GM21619 (cell line): Measurements from ENCODE around the gene CYB5B.
A peak's percentile ranks its signal among the peaks of the same experiment; 100 is the strongest.

Source experiments
- ATAC-seq: cut with Tn5 transposase; IDR thresholded peaks from one replicate; pipeline ENCODE4 v1.9.1; 2021; ENCODE audit not compliant: unreplicated experiment

Gene CYB5B

GRCh38 chr16:69443927-69444631 is 19.7 kb downstream of the CYB5B start:
- no peak for ATAC-seq

GRCh38 chr16:69444873-69445517 is 20.6 kb downstream of the CYB5B start:
- ATAC-seq, result no peak

- ATAC-seq, result no peak
These were observed 24.2 kb downstream of the CYB5B start for GRCh38 chr16:69448470-69449193.

- ATAC-seq, result no peak
These were observed 26.7 kb downstream of the CYB5B start for GRCh38 chr16:69451166-69451565.

GRCh38 chr16:69453936-69454335 is 29.5 kb downstream of the CYB5B start:
- ATAC-seq, result no peak

- no peak for ATAC-seq
These were observed 39.5 kb downstream of the CYB5B start for GRCh38 chr16:69463876-69464275.

GRCh38 chr16:69465083-69465721 is 40.8 kb downstream of the CYB5B start:
- ATAC-seq, result no peak

GRCh38 chr16:69465881-69466280 is 41.5 kb downstream of the CYB5B start:
- no peak for ATAC-seq

GRCh38 chr16:69466547-69466946 is 42.1 kb downstream of the CYB5B start:
- no peak for ATAC-seq

- ATAC-seq, result no peak
These were observed 42.7 kb downstream of the CYB5B start for GRCh38 chr16:69467080-69467479.

GRCh38 chr16:69467531-69468204 is 43.2 kb downstream of the CYB5B start:
- no peak for ATAC-seq

GRCh38 chr16:69469807-69470561 is 45.6 kb downstream of the CYB5B start:
- ATAC-seq, result peak; percentile 70

GRCh38 chr16:69471121-69471520 is 46.7 kb downstream of the CYB5B start:
- ATAC-seq, result no peak

- no peak for ATAC-seq
These were observed 50.0 kb downstream of the CYB5B start for GRCh38 chr16:69474408-69474807.

GRCh38 chr16:69476920-69477443 is 52.6 kb downstream of the CYB5B start:
- no peak for ATAC-seq

- no peak for ATAC-seq
These were observed 53.1 kb downstream of the CYB5B start for GRCh38 chr16:69477546-69477945.

- no peak for ATAC-seq
These were observed 54.3 kb downstream of the CYB5B start for GRCh38 chr16:69478685-69479084.

GRCh38 chr16:69479775-69480174 is 55.4 kb downstream of the CYB5B start:
- no peak for ATAC-seq

GRCh38 chr16:69481901-69482341 is 57.5 kb downstream of the CYB5B start:
- no peak for ATAC-seq

- no peak for ATAC-seq
These were observed 58.1 kb downstream of the CYB5B start for GRCh38 chr16:69482410-69482991.
